ENCODE results near the gene RMI1.

Gene RMI1

DNA sequence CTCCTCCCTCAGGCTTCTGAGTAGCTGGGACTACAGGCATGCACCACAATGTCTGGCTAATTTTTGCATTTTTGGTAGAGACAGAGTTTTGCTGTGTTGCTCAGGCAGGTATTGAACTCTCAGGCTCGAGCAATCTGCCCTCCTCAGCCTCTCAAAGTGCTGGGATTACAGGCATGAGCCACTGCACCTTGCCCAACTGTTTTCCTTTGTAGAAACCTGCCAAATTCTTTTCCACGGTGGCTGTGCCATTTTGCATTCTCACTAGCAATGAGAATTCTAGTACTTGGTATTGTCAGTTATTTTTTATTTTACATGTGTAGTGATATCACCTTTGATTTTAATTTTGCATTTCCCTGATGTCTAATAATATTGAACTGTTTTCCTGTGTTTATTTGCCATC is 7.8 kb downstream of the RMI1 start:
- no peak for DNase-seq (ENCODE audit: low read depth)
- H3K4me3 ChIP-seq (ENCODE audit: low read depth, low read length): no peak overlapping the region
- TF ChIP-seq, protein P1, sequence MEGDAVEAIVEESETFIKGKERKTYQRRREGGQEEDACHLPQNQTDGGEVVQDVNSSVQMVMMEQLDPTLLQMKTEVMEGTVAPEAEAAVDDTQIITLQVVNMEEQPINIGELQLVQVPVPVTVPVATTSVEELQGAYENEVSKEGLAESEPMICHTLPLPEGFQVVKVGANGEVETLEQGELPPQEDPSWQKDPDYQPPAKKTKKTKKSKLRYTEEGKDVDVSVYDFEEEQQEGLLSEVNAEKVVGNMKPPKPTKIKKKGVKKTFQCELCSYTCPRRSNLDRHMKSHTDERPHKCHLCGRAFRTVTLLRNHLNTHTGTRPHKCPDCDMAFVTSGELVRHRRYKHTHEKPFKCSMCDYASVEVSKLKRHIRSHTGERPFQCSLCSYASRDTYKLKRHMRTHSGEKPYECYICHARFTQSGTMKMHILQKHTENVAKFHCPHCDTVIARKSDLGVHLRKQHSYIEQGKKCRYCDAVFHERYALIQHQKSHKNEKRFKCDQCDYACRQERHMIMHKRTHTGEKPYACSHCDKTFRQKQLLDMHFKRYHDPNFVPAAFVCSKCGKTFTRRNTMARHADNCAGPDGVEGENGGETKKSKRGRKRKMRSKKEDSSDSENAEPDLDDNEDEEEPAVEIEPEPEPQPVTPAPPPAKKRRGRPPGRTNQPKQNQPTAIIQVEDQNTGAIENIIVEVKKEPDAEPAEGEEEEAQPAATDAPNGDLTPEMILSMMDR (IDR thresholded peaks at IDR 0.05; ENCODE audit: insufficient read depth, low read depth, low read length, missing control alignments): no peak

DNA sequence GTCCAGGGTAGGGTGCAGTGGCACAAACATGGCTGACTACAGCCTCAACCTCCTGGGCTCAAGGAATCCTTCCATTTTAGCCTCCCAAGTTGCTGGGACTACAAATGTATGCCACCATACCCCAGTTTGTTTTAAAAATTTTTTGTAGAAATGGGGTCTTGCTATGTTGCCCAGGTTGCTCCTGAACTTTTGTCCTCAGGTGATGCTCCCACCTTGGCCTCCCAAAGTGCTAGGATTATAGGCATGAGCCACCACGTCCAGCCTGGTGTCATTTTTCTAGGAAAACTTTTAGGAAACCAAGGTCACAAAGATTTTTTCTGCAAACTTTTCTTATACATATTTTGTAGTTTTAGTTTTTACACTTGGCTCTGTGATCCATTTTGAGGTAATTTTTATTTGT is 10.8 kb downstream of the RMI1 start:
- H3K4me3 ChIP-seq (ENCODE audit: low read depth, low read length): no peak overlapping the region
- TF ChIP-seq, protein P1 (IDR thresholded peaks at IDR 0.05; ENCODE audit: insufficient read depth, low read depth, low read length, missing control alignments): no peak
- DNase-seq (ENCODE audit: low read depth): no peak

DNA sequence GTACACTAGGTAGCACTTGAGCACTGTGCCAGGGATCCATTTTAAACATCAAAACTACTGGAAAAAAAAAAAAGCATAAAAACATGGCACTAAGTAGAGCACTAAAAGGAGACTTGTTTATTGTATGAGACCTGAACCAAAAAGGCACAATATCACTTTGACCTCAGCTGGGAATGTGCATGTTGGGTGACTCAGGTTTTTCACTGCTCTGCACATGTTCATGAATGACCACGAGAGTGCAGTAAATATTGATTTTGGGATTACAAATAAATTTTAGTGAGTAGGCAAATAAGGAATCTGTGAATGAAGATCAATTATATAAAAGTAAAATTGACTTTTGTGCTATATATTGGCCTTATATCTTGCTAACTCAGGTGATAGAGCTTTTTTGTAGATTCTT is 11.8 kb downstream of the RMI1 start:
- no peak for DNase-seq (ENCODE audit: low read depth)
- TF ChIP-seq, protein P1 (IDR thresholded peaks at IDR 0.05; ENCODE audit: insufficient read depth, low read depth, low read length, missing control alignments): no peak

DNA sequence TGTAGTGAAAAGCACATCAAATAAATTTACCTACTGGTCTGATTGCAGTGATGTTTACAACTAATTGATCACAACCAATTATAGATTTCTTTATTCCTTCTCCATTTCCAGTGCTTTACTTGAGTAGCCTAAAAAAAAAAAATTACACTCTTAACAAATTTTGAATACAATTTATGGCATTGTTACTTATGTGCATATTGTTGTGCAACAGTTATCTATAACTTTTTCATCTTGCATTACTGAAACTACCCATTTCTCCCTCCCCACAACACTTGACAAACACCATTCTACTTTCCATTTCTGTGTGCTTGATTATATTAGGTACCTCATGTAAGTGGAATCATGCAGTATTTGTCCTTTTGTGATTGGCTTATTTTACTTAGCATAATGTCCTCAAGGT is 12.3 kb downstream of the RMI1 start:
- TF ChIP-seq, protein P1 (IDR thresholded peaks at IDR 0.05; ENCODE audit: insufficient read depth, low read depth, low read length, missing control alignments): no peak
- H3K4me3 ChIP-seq (ENCODE audit: low read depth, low read length): no peak overlapping the region
- DNase-seq (ENCODE audit: low read depth): no peak

More for the DNA sequence above, 11.8 kb downstream of the RMI1 start:
- H3K4me3 ChIP-seq (ENCODE audit: low read depth, low read length): no peak overlapping the region

DNA sequence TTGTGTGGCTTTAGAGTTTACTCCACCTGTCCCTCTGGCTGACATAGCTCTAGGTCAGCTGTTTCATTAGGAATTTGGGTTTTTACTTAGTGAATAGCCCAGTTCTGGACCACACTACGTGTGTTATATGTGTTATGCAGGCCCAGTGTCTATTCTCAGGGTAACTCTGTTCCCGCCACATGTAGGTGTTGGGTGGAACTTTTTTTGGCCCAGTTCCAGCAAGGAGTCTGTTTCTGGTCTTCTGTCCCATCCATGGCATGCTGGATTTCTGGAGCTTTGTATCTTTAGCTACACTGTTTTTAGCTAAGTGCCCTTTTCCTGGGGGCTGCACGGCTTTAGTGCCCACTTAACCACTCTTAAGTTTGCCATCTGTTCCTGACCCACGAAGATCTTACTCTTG is 15.5 kb downstream of the RMI1 start:
- DNase-seq (ENCODE audit: low read depth): no peak
- no peak overlapping the region for H3K4me3 ChIP-seq (ENCODE audit: low read depth, low read length)
- TF ChIP-seq, protein P1 (IDR thresholded peaks at IDR 0.05; ENCODE audit: insufficient read depth, low read depth, low read length, missing control alignments): no peak

DNA sequence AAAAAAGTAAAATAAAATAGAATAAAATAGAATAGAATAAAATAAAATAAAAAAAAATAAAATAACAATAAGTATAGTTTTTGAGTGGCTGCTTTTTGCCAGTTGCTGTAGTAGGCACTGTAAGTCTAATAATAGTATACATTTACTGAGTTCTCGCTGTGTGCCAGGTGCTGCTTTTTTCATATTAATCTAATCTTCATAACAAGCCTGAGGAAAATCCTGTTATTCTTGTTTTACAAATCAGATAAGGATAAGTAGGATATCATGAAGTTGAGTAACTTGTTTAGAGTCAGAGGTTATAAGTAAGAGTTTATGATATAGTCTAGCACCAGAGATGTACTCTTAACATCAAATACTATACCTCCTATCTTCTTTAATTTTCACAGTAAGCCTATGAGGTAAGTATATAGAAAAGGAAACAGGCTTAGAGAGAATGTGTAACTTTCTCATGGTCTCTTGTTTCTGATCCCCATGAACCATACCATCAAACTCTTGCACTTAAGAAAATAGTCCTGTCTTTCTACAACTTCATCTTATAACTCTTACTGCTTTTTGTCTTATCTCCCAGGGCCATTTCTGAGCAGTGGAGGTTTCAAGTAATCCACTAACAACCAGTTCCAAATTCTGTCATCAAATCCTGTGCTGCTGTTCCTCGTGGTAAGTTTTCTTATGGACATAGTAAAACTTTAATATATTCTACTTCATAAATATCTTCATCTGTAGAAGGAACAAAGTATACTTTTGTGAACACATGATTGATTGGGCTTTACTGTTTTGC is 18.7 kb downstream of the RMI1 start:
- DNase-seq (ENCODE audit: low read depth): no peak
- no peak overlapping the region for H3K4me3 ChIP-seq (ENCODE audit: low read depth, low read length)
- TF ChIP-seq, protein P1 (IDR thresholded peaks at IDR 0.05; ENCODE audit: insufficient read depth, low read depth, low read length, missing control alignments): no peak

DNA sequence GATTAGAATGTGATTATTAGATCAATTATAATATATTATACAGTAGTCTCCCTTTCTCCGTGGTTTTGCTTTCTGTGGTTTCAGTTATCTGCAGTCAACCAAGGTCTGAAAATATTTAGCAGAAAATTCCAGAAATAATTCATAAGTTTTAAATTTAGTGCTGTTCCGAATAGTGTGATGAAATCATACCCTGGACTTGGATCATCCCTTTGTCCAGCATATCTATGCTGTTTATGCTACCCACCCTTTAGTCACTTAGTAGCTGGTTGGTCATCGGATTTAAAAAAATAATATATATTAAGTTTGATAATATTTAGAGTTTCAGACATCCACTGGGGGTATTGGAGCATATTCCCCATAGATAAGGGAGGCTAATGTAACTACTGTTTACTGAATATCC is 19.6 kb downstream of the RMI1 start:
- no peak overlapping the region for H3K4me3 ChIP-seq (ENCODE audit: low read depth, low read length)
- no peak for DNase-seq (ENCODE audit: low read depth)
- TF ChIP-seq, protein P1 (IDR thresholded peaks at IDR 0.05; ENCODE audit: insufficient read depth, low read depth, low read length, missing control alignments): no peak

Measured in GM12865 (cell line).